M059J (cell line): ENCODE measurements around the gene KRTAP10-3. TPM values are rescaled to one million over a fixed set of nuclear protein-coding genes. Genes with fewer than 3 reads are reported as not detected.

Experiments used
- total RNA-seq: library from RNA; depleted of rRNA; stranded (reverse); fragments of >200 nt; shearing (Covaris generic); gene quantifications from 2 replicates; pipeline ENCODE4 v1.2.3, GENCODE V29; 2014; rRNA removed

KRTAP10-3 gene
- total RNA-seq, 1 experiment from 2014 or later, result not detected

Other genes with a start within 250 kb of the KRTAP10-3 start
- gene CFAP410, start 219.4 kb downstream of the KRTAP10-3 start, total RNA-seq, result 30.5 and 33.4 TPM in 2 replicates
- 0.99 and 1.3 TPM in 2 replicates for gene TRPM2, start 205.2 kb downstream of the KRTAP10-3 start, total RNA-seq
- gene LRRC3, start 103.3 kb downstream of the KRTAP10-3 start, total RNA-seq, result not detected in 2 replicates
- gene KRTAP10-1, start 18.6 kb downstream of the KRTAP10-3 start, total RNA-seq, result not detected in 2 replicates
- gene KRTAP10-2, start 7.3 kb downstream of the KRTAP10-3 start, total RNA-seq, result not detected in 2 replicates
- not detected in 2 replicates for gene KRTAP10-4, start 14.9 kb upstream of the KRTAP10-3 start, total RNA-seq
- gene KRTAP10-5, start 21.8 kb upstream of the KRTAP10-3 start, total RNA-seq, result not detected in 2 replicates
- gene KRTAP10-6, start 33.7 kb upstream of the KRTAP10-3 start, total RNA-seq, result not detected in 2 replicates
- gene KRTAP10-7, start 41.8 kb upstream of the KRTAP10-3 start, total RNA-seq, result not detected in 2 replicates
- not detected in 2 replicates for gene KRTAP10-8, start 53.3 kb upstream of the KRTAP10-3 start, total RNA-seq
- not detected in 2 replicates for gene KRTAP10-9, start 68.3 kb upstream of the KRTAP10-3 start, total RNA-seq
- not detected in 2 replicates for gene KRTAP10-10, start 78.6 kb upstream of the KRTAP10-3 start, total RNA-seq
- gene KRTAP10-11, start 87.6 kb upstream of the KRTAP10-3 start, total RNA-seq, result not detected in 2 replicates
- gene KRTAP12-4, start 95.9 kb upstream of the KRTAP10-3 start, total RNA-seq, result not detected in 2 replicates
- not detected in 2 replicates for gene KRTAP12-3, start 99.1 kb upstream of the KRTAP10-3 start, total RNA-seq
- gene KRTAP12-2, start 108.1 kb upstream of the KRTAP10-3 start, total RNA-seq, result not detected in 2 replicates
- gene KRTAP12-1, start 123.4 kb upstream of the KRTAP10-3 start, total RNA-seq, result not detected in 2 replicates
- gene KRTAP10-12, start 138.4 kb upstream of the KRTAP10-3 start, total RNA-seq, result not detected in 2 replicates
- gene TSPEAR, start 152.8 kb upstream of the KRTAP10-3 start, total RNA-seq, result not detected in 2 replicates
- 74.0 and 90.6 TPM in 2 replicates for gene UBE2G2, start 243.0 kb upstream of the KRTAP10-3 start, total RNA-seq